Kidney (tissue), 14 donors: ENCODE measurements around the gene NOX1. TPM values are rescaled to one million over a fixed set of nuclear protein-coding genes. Genes with fewer than 3 reads are reported as not detected.

Source experiments
- DNase-seq, 5 donors: peaks; one replicate each; pipeline ENCODE4 v3.0.0-alpha.2; 2013 to 2020
- FAIRE-seq: peaks from 2 replicates; lab custom pipeline; 2012; peaks lifted over from hg19 to GRCh38; lab: Jason Lieb, UNC
- H3K27ac ChIP-seq, 2 donors: one replicate each; pipeline ENCODE4 v1.7.0; 2013; ENCODE audit warnings: low read depth in 2 of 2, low read length in 2 of 2, inconsistent platforms in 1 of 2
- H3K27me3 ChIP-seq: one replicate; pipeline ENCODE4 v1.7.1; 2013; ENCODE audit warnings: low read length, inconsistent platforms; ENCODE audit not compliant: control insufficient read depth, insufficient read depth
- H3K36me3 ChIP-seq, 3 donors: one replicate each; pipeline versions ENCODE4 v1.7.0 to v1.7.1; 2013; ENCODE audit warnings: low read length in 3 of 3, control low read depth in 1 of 3, inconsistent platforms in 1 of 3; ENCODE audit not compliant: insufficient read depth in 3 of 3, control insufficient read depth in 2 of 3
- H3K4me1 ChIP-seq, 3 donors: one replicate each; pipeline versions ENCODE4 v1.7.0 to v1.7.1; 2013; ENCODE audit warnings: low read length in 3 of 3, inconsistent platforms in 1 of 3, low read depth in 1 of 3; ENCODE audit not compliant: control insufficient read depth in 2 of 3, insufficient read depth in 2 of 3
- H3K4me3 ChIP-seq, 3 donors: one replicate each; pipeline versions ENCODE4 v1.7.0 to v1.8.1; 2013; ENCODE audit warnings: low read length in 3 of 3, control low read depth in 1 of 3, inconsistent platforms in 1 of 3
- H3K9ac ChIP-seq, 3 donors: one replicate each; pipeline versions ENCODE4 v1.7.0 to v1.7.1; 2013; ENCODE audit warnings: low read length in 3 of 3, control low read depth in 1 of 3, inconsistent platforms in 1 of 3
- H3K9me3 ChIP-seq, 3 donors: one replicate each; pipeline versions ENCODE4 v1.7.0 to v1.7.1; 2013; ENCODE audit warnings: low read length in 3 of 3, control low read depth in 1 of 3, inconsistent platforms in 1 of 3; ENCODE audit not compliant: control insufficient read depth in 2 of 3, insufficient read depth in 1 of 3
- intact Hi-C: fragments of 100-400 bp; cut with DNase I; formaldehyde crosslinking; loops from one replicate; pipeline ENCODE4 v1.11.1; 2022
- polyA plus RNA-seq: library from polyadenylated mRNA; stranded (reverse); fragments of 350-450 nt; fragmentation: Illumina TruSeq; extraction: RNeasy Lipid Tissue Mini Kit (QIAGEN cat#74804); gene quantifications from one replicate; pipeline ENCODE4 v1.2.3, GENCODE V29; 2014; ENCODE audit warnings: low read depth, low replicate concordance; ENCODE audit not compliant: insufficient read depth
- total RNA-seq: library from RNA; stranded (reverse); fragmentation: NEBNext Ultra II Directional; extraction: Animal tissue kit (Norgen Biotek cat#: 25700); gene quantifications from one replicate; pipeline ENCODE4 v1.2.1, GENCODE V29; 2021
- TF ChIP-seq, protein P1 (sequence below): IDR thresholded peaks from 3 replicates; pipeline ENCODE4 v1.5.1; 2012; ENCODE audit warnings: mild to moderate bottlenecking, moderate library complexity, borderline replicate concordance; ENCODE audit not compliant: insufficient read depth; ENCODE audit errors: extremely low read depth
- donor health status: control.
- donor health status: control.
- donor health status: control.
- donor health status: control.
- donor health status: control.
- donor health status: DM: yes; HTN: yes; CAD: no.
- donor health status: Normal renal cell carcinoma (clear cell type).

NOX1 gene
- total and polyA plus RNA-seq, 2 donors from 2014 or later = not detected

- Histone ChIP-seq H3K4me3 (no peak overlapping the region), H3K9ac (no peak overlapping the region), H3K27me3 (no peaks in the 10 kb centered on the region), H3K4me1 (no peaks in the 10 kb centered on the region), H3K27ac (no peak overlapping the region), H3K36me3 (no peaks in the 10 kb centered on the region), H3K9me3 (no peaks in the 10 kb centered on the region)
- FAIRE-seq = no peak
- intact Hi-C loops = no loop called here
- DNase-seq = peak in 1 of 5 donors; percentile 1
- TF ChIP-seq, protein P1, sequence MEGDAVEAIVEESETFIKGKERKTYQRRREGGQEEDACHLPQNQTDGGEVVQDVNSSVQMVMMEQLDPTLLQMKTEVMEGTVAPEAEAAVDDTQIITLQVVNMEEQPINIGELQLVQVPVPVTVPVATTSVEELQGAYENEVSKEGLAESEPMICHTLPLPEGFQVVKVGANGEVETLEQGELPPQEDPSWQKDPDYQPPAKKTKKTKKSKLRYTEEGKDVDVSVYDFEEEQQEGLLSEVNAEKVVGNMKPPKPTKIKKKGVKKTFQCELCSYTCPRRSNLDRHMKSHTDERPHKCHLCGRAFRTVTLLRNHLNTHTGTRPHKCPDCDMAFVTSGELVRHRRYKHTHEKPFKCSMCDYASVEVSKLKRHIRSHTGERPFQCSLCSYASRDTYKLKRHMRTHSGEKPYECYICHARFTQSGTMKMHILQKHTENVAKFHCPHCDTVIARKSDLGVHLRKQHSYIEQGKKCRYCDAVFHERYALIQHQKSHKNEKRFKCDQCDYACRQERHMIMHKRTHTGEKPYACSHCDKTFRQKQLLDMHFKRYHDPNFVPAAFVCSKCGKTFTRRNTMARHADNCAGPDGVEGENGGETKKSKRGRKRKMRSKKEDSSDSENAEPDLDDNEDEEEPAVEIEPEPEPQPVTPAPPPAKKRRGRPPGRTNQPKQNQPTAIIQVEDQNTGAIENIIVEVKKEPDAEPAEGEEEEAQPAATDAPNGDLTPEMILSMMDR = no peak
These were observed 9.5 kb upstream of the NOX1 start for GRCh38 chrX:100883654-100884053.

GRCh38 chrX:100880368-100880767, 6.2 kb upstream of the NOX1 start:
- Histone ChIP-seq H3K9me3 (no peaks in the 10 kb centered on the region), H3K9ac (no peak overlapping the region), H3K4me3 (no peak overlapping the region), H3K36me3 (no peaks in the 10 kb centered on the region), H3K4me1 (no peaks in the 10 kb centered on the region), H3K27ac (no peak overlapping the region), H3K27me3 (no peaks in the 10 kb centered on the region)
- DNase-seq (no peak), FAIRE-seq (no peak)
- TF ChIP-seq, protein P1 = no peak
- intact Hi-C loops = no loop called here

DNA sequence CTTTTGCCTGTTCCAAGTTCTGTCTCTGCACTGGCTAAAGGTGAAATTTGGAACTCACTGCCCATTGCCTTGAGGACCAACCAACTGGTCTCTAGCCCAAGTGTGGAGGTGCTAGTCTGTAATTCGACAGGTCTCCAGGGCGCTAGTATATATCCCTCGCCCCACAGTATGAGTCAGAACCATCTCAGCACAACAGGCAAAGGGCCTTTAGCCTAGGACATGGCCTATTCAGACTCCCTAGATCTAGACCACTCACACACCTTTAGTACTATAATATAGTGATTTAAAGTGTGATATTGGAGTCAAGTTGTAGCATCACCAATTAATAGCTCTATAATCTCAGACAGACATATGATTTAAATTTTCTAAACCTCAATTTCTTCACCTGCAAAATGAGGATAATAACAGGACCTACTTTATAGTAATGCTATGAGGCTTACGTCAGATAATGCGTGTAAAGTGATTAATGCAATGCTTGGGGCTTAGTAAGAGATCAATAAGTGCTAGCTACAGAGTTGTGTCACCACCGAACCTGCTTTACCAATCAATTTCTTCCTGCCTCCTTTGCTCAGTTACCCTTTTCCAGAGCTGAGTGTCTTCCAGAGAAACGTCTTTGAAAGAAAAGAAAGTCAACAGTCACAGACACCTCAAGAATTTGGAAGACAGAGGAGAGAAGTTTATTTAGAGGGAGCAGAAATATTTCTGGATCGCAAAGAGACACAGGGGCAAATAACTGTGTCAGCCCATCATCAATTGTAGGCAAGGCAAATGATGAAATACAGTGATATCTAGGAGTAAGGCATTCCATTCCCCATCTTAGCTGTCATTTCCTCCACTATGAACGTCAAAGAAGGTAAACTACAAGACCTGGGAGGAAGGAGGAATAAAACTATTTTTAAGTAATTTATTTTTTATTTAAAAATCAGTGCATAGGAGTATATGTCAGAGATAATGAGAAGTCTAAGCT, 2.3 kb downstream of the NOX1 start:
- no peak overlapping the region for H3K27ac ChIP-seq
- intact Hi-C loops = no loop called here
- no peaks in the 10 kb centered on the region for H3K9me3 ChIP-seq
- FAIRE-seq = no peak
- H3K36me3 ChIP-seq = no peaks in the 10 kb centered on the region
- TF ChIP-seq, protein P1 = no peak
- no peak for DNase-seq
- no peaks in the 10 kb centered on the region for H3K4me1 ChIP-seq
- no peak overlapping the region for H3K4me3 ChIP-seq
- no peak overlapping the region for H3K9ac ChIP-seq
- no peaks in the 10 kb centered on the region for H3K27me3 ChIP-seq
